HCT116 (cell line): ENCODE data around the gene PEAK1. TPM values are rescaled to one million over a fixed set of nuclear protein-coding genes. Genes with fewer than 3 reads are reported as not detected.

Experiments used
- ATAC-seq: fragments of 200-7000 bp; cut with Tn5 transposase; 2 replicates; pipeline ENCODE4 v1.9.1; 2020; ENCODE audit warnings: mild to moderate bottlenecking, moderate library complexity
- BruUV-seq: library from RNA; stranded (reverse); fragments of 400-500 nt; replicated peaks from 2 replicates; lab custom pipeline; 2021; lab: Mats Ljungman, UMichigan
- CTCF ChIA-PET: fragments of 300-600 bp; sonication (Branson Sonifier 250); formaldehyde crosslinking; loops from one replicate; lab custom pipeline; 2021; ENCODE audit warnings: antibody characterized with exemption; lab: Charles Lee
- POLR2A ChIA-PET: fragments of 300-600, 350-600 bp; sonication (Branson Sonifier 250); formaldehyde crosslinking; loops from one replicate; lab custom pipeline; 2021; ENCODE audit warnings: antibody characterized with exemption; lab: Charles Lee
- RAD21 ChIA-PET, 2 experiments: fragments of 300-600 bp; sonication (Branson Sonifier 250); formaldehyde crosslinking; loops; one replicate each; lab custom pipeline; 2023; ENCODE audit warnings: low total read pairs in 2 of 2; ENCODE audit not compliant: uncharacterized antibody in 2 of 2, unreplicated experiment in 2 of 2, low non-redundant PET in 1 of 2; lab: Charles Lee
- DNase-seq: peaks from one replicate; pipeline ENCODE4 v3.0.0-alpha.2; 2010; ENCODE audit warnings: low read depth, low spot score
- H2AFZ ChIP-seq: fragments of 200-600 bp; shearing (Covaris generic), sonication (generic); 2 replicates; pipeline ENCODE4 v1.6.1; 2017; ENCODE audit warnings: low read depth, mixed run types, mixed read lengths, antibody characterized with exemption, low read length; ENCODE audit not compliant: poor library complexity, severe bottlenecking
- H3K27ac ChIP-seq: 2 replicates; pipeline ENCODE4 v1.5.1; 2012; ENCODE audit warnings: low read depth, low read length
- H3K27me3 ChIP-seq: fragments of 200-600 bp; sonication (generic); 2 replicates; pipeline ENCODE4 v1.6.1; 2016; ENCODE audit warnings: mixed run types, low read length, mixed read lengths; ENCODE audit not compliant: insufficient read depth
- H3K36me3 ChIP-seq, 2 experiments: fragments of 200-500 bp in 1 of 2; fragments of 200-600 bp in 1 of 2; sonication (Bioruptor generic) in 1 of 2; sonication (generic) in 1 of 2; 2 replicates each; pipeline versions ENCODE4 v1.5.1 to v1.6.1; 2014 to 2016; ENCODE audit warnings: low read length in 2 of 2, inconsistent platforms in 1 of 2, mixed read lengths in 1 of 2, mixed run types in 1 of 2; ENCODE audit not compliant: insufficient read depth in 2 of 2, control insufficient read depth in 1 of 2
- H3K4me1 ChIP-seq, 2 experiments: fragments of 200-600 bp in 1 of 2; sonication (generic) in 1 of 2; 2 replicates each; pipeline versions ENCODE4 v1.5.1 to v1.6.1; 2012 to 2017; ENCODE audit warnings: low read length in 2 of 2, inconsistent platforms in 1 of 2, mild to moderate bottlenecking in 1 of 2, mixed read lengths in 1 of 2, mixed run types in 1 of 2, moderate library complexity in 1 of 2; ENCODE audit not compliant: insufficient read depth in 2 of 2, control insufficient read depth in 1 of 2
- H3K4me2 ChIP-seq: fragments of 200-600 bp; sonication (generic); 2 replicates; pipeline ENCODE4 v1.6.1; 2017; ENCODE audit warnings: mixed run types, low read length, mixed read lengths
- H3K4me3 ChIP-seq, 2 experiments: fragments of 200-600 bp in 1 of 2; sonication (generic) in 1 of 2; replicated peaks in 1 of 2; 2 replicates each; pipeline ENCODE4 v1.5.1; 2011 to 2016; ENCODE audit warnings: low read length in 2 of 2, control low read depth in 1 of 2, low read depth in 1 of 2, mild to moderate bottlenecking in 1 of 2, mixed read lengths in 1 of 2, mixed run types in 1 of 2
- H3K79me2 ChIP-seq: fragments of 200-600 bp; sonication (generic); 2 replicates; pipeline ENCODE4 v1.6.1; 2017; ENCODE audit warnings: mild to moderate bottlenecking, mixed run types, low read length, moderate library complexity, mixed read lengths; ENCODE audit not compliant: insufficient read depth
- H3K9ac ChIP-seq: fragments of 200-600 bp; sonication (generic); 2 replicates; pipeline ENCODE4 v1.6.1; 2016; ENCODE audit warnings: low read length, mixed read lengths
- H3K9me2 ChIP-seq: fragments of 200-600 bp; sonication (generic), shearing (Covaris generic); 2 replicates; pipeline ENCODE4 v1.6.1; 2017; ENCODE audit warnings: mixed run types, mild to moderate bottlenecking, moderate library complexity; ENCODE audit not compliant: insufficient read depth
- H3K9me3 ChIP-seq, 2 experiments: fragments of 200-500 bp in 1 of 2; fragments of 200-600 bp in 1 of 2; sonication (Bioruptor generic) in 1 of 2; sonication (generic) in 1 of 2; 2 replicates each; pipeline ENCODE4 v1.6.1; 2014 to 2017; ENCODE audit warnings: low read length in 2 of 2, mixed read lengths in 2 of 2, inconsistent platforms in 1 of 2, low read depth in 1 of 2, mild to moderate bottlenecking in 1 of 2, mixed run types in 1 of 2, moderate library complexity in 1 of 2; ENCODE audit not compliant: control insufficient read depth in 1 of 2, insufficient read depth in 1 of 2
- H4K20me1 ChIP-seq: fragments of 200-600 bp; sonication (generic), shearing (Covaris generic); 2 replicates; pipeline ENCODE4 v1.6.1; 2017; ENCODE audit warnings: mixed run types, mild to moderate bottlenecking, moderate library complexity; ENCODE audit not compliant: insufficient read depth
- EZH2phosphoT487 ChIP-seq: fragments of 200-600 bp; IDR thresholded peaks from 2 replicates; pipeline ENCODE4 v1.6.1; 2018; ENCODE audit warnings: antibody characterized with exemption, borderline replicate concordance
- FOSL1 ChIP-seq: IDR thresholded peaks from 2 replicates; pipeline ENCODE4 v1.6.1; 2012; ENCODE audit warnings: low read depth
- POLR2AphosphoS5 ChIP-seq: IDR thresholded peaks from 2 replicates; pipeline ENCODE4 v1.6.1; 2011; ENCODE audit warnings: mild to moderate bottlenecking, low read depth, low read length, moderate library complexity
- TCF7L2 ChIP-seq: IDR thresholded peaks from 2 replicates; pipeline ENCODE4 v1.7.0; 2011; ENCODE audit warnings: borderline replicate concordance, inconsistent platforms; ENCODE audit not compliant: insufficient read depth, insufficient read length; ENCODE audit errors: extremely low read depth
- YY1 ChIP-seq: IDR thresholded peaks from 2 replicates; pipeline ENCODE4 v1.6.1; 2011; ENCODE audit warnings: low read length, low read depth, moderate library complexity, mild to moderate bottlenecking; ENCODE audit not compliant: insufficient replicate concordance; ENCODE audit errors: extremely low read depth
- ZFX ChIP-seq: fragments of 450-650 bp; IDR thresholded peaks from 2 replicates; pipeline ENCODE4 v1.6.1; 2017
- ZNF274 ChIP-seq: fragments of 200-500 bp; sonication (Bioruptor generic); IDR thresholded peaks from 2 replicates; pipeline ENCODE4 v1.6.1; 2014; ENCODE audit warnings: mild to moderate bottlenecking, low read depth, low read length, inconsistent platforms
- intact Hi-C: fragments of 100-400 bp; cut with micrococcal nuclease; formaldehyde crosslinking; loops from 2 replicates; pipeline ENCODE4 v1.10.0; 2022
- total RNA-seq: library from RNA; stranded (reverse); gene quantifications from one replicate; pipeline ENCODE4 v1.2.1, GENCODE V29; 2021; ENCODE audit not compliant: unreplicated experiment
- TF ChIP-seq, protein P1 (sequence below): IDR thresholded peaks from 2 replicates; pipeline ENCODE4 v1.6.1; 2012
- TF ChIP-seq, protein P2 (sequence below): IDR thresholded peaks from 2 replicates; pipeline ENCODE4 v1.6.1; 2012
- TF ChIP-seq, protein P3 (sequence below): IDR thresholded peaks from 2 replicates; pipeline ENCODE4 v1.6.1; 2012; ENCODE audit warnings: low read depth

Gene PEAK1
- total RNA-seq, 1 experiment from 2014 or later, result 23.4 TPM

DNA sequence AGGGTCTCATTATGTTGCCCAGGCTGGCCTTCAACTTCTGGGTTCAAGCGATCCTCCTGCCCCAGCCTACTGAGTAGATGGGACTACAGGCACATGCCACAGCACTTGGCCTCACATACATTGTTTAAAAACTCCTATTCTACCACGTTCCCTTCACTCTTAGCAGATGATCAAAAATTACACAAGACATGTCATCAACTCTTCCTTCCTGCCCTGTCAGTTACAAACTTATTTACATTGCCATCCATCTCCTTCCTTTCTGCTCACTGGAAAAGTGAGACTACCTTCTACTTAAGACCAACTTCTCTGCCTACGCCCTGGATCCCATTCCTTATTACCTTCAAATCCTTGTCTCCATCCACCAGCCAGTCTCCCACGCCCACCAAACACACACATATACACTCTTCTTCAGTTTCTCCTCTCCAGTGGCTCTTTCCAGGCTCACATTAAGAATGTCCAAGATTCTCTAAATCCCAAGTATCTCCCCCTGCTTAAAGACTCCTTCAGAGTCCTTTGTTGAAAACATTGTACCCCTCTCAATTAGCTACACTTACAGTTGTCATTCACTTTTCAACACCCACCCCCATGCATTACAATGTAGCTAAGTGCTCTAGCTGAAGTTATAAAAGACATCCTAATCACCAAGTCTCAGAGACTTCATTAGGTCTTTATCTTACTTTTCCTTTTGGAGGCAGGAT is 4.3 kb downstream of the PEAK1 start:
- BruUV-seq, result no TSS peak
- ATAC-seq (no peak), DNase-seq (no peak)
- ChIA-PET POLR2A (no interaction called here), RAD21 (no interaction called here), CTCF (no interaction called here)
- no peaks in the 10 kb centered on the region for H3K9me2 ChIP-seq
- H4K20me1 ChIP-seq, result no peaks in the 10 kb centered on the region
- intact Hi-C loops, result no loop called here
- TF ChIP-seq, protein P1, sequence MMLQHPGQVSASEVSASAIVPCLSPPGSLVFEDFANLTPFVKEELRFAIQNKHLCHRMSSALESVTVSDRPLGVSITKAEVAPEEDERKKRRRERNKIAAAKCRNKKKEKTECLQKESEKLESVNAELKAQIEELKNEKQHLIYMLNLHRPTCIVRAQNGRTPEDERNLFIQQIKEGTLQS, result no peak
- TF ChIP-seq, protein P2, sequence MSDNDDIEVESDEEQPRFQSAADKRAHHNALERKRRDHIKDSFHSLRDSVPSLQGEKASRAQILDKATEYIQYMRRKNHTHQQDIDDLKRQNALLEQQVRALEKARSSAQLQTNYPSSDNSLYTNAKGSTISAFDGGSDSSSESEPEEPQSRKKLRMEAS, result no peak
- TF ChIP-seq ZNF274 (no peak), EZH2phosphoT487 (no peak)
- no peak overlapping the region for H2AFZ ChIP-seq
- peaks cover 34% of the 10 kb centered on the region for H3K79me2 ChIP-seq
- no peaks in the 10 kb centered on the region for H3K9me3 ChIP-seq
- no peak overlapping the region for H3K9ac ChIP-seq
- H3K4me3 ChIP-seq, result no peak overlapping the region
- no peak overlapping the region for H3K27ac ChIP-seq
- no peaks in the 10 kb centered on the region for H3K36me3 ChIP-seq
- no peak overlapping the region for H3K4me2 ChIP-seq
- peaks cover 10 to 17% of the 10 kb centered on the region in 2 experiments for H3K4me1 ChIP-seq
- no peaks in the 10 kb centered on the region for H3K27me3 ChIP-seq

DNA sequence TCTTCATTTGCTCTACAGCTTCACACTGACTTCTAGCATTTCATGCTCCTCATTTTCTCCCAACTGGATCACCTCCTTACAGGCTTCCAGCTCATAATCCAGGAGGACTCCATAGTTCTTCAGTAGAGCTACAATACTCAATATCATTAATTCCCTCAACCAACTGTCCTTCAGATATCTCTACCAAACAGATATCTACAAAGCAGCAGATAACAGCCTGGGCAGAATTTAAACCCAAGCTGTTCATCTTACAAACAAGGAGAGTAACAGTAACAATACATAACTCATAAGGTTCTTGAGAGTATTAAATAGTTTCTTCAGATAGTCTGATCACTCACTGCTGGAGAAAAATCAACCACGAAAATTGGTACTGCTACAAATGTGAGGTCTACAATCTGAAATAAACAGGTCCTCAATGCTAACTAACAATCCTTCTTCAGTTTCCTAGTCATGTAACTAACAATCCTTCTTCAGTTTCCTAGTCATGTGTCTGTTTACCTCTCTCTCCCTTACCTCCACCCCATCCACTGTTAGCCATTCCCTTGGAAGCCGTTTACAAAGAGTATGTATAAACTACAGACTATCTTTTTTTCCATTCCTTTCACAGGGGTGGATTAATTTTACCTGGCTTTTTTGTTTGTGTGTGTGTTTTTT is 5.0 kb downstream of the PEAK1 start:
- H3K4me1 ChIP-seq, result peaks cover 10 to 17% of the 10 kb centered on the region in 2 experiments
- ChIA-PET POLR2A (no interaction called here), CTCF (no interaction called here)
- no peak overlapping the region for H3K9ac ChIP-seq
- no peaks in the 10 kb centered on the region for H3K9me2 ChIP-seq
- intact Hi-C loops, result no loop called here
- no peak overlapping the region for H2AFZ ChIP-seq
- ATAC-seq (no peak), DNase-seq (no peak)
- no TSS peak for BruUV-seq
- no peaks in the 10 kb centered on the region for H4K20me1 ChIP-seq
- no peak overlapping the region for H3K4me3 ChIP-seq
- H3K27me3 ChIP-seq, result no peaks in the 10 kb centered on the region
- TF ChIP-seq FOSL1 (no peak), POLR2AphosphoS5 (no peak), EZH2phosphoT487 (no peak), ZNF274 (no peak), TCF7L2 (no peak), ZFX (no peak), YY1 (no peak)
- TF ChIP-seq, protein P3, sequence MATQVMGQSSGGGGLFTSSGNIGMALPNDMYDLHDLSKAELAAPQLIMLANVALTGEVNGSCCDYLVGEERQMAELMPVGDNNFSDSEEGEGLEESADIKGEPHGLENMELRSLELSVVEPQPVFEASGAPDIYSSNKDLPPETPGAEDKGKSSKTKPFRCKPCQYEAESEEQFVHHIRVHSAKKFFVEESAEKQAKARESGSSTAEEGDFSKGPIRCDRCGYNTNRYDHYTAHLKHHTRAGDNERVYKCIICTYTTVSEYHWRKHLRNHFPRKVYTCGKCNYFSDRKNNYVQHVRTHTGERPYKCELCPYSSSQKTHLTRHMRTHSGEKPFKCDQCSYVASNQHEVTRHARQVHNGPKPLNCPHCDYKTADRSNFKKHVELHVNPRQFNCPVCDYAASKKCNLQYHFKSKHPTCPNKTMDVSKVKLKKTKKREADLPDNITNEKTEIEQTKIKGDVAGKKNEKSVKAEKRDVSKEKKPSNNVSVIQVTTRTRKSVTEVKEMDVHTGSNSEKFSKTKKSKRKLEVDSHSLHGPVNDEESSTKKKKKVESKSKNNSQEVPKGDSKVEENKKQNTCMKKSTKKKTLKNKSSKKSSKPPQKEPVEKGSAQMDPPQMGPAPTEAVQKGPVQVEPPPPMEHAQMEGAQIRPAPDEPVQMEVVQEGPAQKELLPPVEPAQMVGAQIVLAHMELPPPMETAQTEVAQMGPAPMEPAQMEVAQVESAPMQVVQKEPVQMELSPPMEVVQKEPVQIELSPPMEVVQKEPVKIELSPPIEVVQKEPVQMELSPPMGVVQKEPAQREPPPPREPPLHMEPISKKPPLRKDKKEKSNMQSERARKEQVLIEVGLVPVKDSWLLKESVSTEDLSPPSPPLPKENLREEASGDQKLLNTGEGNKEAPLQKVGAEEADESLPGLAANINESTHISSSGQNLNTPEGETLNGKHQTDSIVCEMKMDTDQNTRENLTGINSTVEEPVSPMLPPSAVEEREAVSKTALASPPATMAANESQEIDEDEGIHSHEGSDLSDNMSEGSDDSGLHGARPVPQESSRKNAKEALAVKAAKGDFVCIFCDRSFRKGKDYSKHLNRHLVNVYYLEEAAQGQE, result no peak
- TF ChIP-seq, protein P1, result no peak
- TF ChIP-seq, all 23 proteins: peak for 0
- no peak overlapping the region for H3K4me2 ChIP-seq
- H3K36me3 ChIP-seq, result no peaks in the 10 kb centered on the region
- peaks cover 34% of the 10 kb centered on the region for H3K79me2 ChIP-seq
- H3K27ac ChIP-seq, result no peak overlapping the region
- RAD21 ChIA-PET, result no interaction called here
- H3K9me3 ChIP-seq, result no peaks in the 10 kb centered on the region
